CD4-positive, alpha-beta T cell treated with Interleukin-12 subunit alpha and Interleukin-12 subunit beta, for 1 hour (primary cell): Measurements from ENCODE around the gene SLC7A14.

Experiments used
- DNase-seq: peaks from one replicate; pipeline ENCODE4 v3.0.0-alpha.2; 2020

Gene SLC7A14

DNA sequence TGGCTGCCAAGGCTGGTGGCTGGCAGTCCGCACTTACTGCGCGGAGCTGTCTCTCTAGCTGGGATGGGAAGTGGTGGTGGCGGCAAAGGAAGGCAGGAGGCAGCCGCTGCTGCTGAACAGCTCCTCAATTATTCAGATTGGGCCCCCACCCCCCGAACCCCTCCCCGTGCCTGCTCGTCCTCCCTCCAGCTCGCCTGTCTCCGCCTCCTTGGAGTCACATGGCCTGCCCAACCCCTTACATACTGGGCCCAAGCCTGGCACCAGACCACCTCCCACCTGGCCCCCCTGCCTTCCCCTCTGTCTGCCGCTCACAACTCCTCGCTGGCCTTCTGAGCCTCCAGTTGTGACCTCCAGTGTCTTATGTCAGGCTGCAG is at the start of gene SLC7A14:
Gene SLC7A14 (minus strand): TSS at position 139 of the 374 bp plus-strand sequence. CDS start 59,139 bp downstream, outside the sequence.
- no peak for DNase-seq

DNA sequence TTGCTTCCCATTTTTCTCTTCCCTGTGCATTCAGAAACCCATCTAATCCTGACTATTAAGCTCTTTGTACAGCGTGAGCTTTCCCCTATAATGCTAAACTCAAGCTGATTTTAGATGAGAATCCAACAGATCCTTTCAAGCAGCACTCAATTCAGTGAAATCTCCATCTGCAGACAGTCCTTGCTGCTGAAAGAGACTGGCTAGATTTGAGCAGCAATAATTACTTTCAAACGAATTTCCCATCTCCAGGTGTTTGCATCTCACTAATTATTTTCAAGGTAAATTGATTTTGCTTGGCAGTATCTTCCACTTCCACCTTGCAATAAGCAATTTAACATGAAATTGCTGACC is 49.5 kb upstream of the SLC7A14 start:
- no peak for DNase-seq

DNA sequence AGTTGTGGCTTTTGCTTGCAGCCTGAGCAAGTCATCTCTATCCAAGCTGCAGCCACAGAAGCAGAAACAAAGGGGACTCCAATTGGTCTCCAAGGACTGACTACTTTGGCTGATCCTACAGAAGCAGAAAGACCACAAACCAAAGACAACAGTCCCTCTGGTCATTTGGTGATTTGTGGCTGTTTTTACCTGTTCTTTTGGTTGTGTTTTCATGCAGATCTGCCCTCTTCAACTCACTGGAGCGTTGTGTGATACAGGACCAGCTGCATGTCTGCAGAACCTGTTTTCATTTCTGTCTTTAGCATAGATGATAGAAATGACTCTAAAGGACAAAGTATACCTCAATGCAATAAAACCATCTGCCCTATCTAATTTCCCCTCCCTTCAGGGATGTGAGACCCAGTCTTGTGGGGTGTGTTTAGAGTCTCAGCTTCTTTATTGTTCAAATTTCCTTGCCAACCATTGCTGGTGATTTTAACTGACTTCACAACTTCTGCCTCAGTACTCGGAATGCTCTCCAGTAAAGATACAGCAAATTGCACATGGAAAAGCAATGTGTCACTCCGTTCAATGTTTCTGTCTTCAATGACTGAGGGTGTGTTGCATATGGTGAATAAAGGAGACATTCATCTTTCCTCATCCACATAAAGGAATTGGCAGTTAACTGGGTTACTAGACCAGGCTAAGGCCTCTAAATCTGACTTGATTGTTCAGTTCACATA is 48.9 kb upstream of the SLC7A14 start:
- DNase-seq = no peak

DNA sequence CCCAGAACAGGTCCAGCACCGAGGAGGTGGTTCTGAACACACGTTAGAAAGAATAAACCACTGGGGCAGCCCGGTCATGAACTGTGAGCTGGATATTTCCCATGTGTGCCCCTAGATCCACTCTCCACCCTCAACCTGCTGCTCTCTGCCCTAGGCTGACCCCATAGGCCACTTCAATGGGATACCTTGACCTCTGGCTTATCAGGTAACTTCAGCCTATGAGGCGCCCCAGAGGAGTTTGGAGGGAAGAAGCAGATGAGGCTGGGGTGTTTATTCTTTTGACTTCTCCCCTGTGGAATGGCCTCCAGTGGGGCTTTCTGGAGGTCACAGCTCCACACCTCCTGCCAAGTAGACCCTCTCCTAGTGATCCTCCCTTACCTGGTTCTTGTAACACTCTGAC is 47.7 kb upstream of the SLC7A14 start:
- DNase-seq = no peak

DNA sequence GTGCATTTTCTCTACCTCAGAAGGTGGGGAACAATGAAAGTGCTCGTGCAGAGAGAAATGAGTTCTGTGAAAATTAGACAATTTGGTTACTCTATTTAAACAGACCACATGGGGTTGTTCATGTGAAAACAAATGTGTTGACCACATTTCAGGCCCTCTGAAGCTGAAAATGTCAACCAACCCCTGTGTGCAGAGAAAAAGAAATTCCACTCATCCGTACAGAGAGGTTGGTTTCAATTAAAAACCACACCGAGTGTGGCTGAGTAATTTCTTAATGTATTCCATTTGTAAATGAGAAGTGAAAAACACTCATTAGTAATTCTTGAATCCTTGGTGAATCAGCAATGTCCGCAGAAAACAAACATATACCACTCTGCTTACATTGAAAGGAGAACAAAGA is 46.9 kb upstream of the SLC7A14 start:
- DNase-seq = no peak

DNA sequence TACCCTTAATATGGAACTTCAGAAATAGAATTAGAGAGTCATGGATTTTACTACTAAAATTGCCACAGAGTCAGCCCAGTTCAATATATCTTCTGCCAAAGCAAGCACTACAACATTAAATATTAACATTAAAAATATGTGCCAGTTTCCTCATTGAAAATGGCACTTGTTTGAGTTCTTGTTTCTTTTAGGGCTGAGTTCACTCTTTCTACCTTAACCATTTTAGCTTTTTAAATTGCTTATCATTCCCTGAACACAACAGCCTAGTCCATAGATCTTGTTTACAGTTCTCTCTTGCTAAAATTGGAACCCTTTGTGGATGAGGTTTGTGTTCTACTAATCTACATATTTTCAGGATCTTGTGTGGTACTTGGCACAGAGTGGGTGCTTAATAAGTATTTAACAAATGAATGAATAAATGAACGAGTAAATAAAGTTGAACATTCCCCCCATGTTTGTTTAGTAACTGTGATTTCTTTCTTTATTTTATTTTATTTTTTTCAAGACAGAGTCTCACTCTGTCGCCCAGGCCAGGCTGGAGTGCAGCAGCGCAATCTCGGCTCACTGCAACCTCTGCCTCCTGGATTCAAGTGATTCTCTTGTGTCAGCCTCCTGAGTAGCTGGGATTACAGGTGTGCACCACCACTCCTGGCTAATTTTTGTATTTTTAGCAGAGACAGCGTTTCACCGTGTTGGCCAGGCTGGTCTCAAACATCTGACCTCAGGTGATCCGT is 46.0 kb upstream of the SLC7A14 start:
- DNase-seq = no peak

DNA sequence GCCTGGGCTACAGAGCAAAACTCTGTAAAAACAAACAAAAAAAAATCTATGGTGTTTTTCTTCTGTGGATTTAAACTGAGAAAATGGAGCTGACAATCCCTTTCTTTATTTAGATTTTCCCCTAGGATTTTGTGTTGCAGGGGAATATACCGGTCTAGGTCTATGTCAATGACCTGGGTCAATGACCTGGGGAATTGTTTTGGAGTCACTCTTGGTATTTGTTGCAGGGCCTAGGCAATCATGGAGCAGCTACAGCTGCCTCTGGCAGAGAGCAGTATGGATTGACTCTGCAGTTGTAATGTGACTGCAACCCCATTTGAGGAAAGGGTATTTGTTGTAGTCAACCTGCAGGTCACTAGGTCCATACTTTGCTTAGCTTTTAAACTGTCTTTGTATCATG is 37.6 kb upstream of the SLC7A14 start:
- no peak for DNase-seq

DNA sequence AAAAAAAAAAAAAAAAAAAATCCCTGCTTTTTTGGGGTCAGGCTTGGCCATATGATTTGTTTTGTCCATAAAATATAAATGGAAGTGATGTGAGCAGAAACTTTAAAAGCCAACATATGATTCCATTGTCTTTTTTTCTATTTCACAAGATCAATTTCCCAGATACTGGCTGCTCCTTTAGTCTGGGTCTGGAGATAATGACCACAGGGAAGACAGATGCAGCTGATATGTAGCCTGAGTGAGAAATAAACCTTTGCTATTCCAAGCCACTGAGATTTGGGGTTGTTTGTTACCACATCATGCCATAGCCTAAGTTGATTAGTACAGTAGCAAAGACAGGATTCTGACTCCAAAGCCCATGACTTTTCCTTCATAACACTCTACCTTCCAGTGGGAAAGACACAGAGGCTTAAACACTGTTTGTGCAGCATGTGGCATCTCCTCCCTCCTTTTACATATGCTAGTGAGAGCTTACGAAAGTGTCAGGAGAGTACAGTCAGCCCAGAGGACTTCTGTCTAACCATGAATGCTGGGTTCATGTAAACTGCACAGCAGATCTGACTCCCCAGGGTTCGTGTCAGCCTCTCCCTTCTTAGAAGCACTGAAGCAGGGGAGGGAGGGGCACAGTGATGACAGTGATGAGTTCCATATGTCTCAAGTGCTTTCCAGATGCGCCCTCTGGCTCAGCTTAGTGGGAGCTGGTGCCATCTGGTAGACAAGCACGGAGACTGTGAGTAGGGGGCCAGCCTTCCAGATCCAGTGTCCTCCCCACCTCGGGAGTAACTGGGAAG is 36.7 kb upstream of the SLC7A14 start:
- no peak for DNase-seq

DNA sequence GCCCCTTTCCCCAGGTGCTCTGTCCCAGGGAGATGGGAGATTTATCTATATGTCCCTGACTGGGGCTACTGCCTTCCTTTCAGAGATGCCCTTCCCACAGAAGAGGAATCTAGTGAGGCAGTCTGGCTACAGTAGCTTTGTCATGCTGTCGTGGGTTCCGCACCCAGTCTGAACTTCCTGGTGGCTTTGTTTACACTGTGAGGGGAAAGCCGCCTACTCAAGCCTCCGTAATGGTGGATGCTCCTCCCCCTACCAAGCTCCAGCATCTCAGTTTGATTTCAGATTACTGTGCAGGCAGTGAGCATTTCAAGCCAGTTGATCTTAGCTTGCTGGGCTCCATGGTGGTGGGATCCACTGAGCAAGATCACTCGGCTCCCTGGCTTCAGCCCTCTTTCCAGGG is 35.4 kb upstream of the SLC7A14 start:
- DNase-seq = no peak

DNA sequence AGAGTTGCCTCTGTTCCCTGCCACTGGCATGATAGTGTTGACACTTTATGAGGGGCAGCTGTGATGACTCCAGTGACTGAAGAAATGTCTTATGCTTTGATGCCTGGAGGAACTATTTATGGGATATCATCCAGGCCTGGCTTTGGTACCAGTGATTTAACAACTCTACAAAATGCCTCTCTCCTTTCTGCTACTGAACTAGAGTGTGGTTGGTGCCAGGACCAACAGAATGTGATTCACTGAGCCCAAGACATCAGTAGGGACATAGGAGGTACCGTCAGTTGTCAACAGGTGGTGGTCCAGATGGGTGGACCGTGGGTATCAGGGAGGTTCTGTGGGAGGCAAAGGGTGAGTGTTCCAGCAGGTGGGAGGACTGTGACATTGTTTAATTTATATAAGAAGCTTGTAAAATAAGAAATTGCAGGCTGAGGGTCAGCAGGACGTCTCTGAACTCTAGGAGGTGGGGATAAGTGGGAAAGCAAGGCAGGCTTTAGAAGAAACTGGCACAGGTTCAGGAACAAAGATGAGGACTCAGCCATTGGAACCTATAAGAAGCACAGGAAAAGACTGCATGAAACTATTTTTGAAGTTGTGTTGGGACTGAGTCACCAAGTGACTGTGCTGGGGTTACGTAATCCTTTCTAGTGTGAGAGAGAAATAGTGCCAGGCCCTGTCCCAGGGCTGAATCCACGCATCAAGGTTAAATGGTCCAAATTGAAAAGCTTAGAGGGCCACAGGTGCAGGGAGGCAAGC is 28.5 kb upstream of the SLC7A14 start:
- no peak for DNase-seq

DNA sequence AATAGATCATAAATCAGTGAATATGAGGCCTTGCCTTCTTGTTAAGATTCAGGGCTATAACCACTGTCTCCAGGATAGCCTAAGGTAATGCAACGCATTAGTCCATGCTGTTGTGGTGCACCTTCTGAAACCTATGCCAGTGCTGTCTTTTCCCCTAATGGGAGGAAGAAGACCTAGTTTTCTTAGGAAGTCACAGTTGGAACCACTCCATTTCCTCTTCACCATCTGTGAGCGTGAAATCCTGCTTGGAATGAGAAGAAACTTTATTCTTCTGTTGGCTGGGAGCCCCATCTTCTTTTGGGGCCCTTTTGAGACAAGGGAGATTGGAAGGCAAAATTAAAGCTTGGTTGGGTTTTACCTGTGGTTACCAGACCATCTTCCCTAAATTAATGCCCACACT is 25.9 kb upstream of the SLC7A14 start:
- no peak for DNase-seq

DNA sequence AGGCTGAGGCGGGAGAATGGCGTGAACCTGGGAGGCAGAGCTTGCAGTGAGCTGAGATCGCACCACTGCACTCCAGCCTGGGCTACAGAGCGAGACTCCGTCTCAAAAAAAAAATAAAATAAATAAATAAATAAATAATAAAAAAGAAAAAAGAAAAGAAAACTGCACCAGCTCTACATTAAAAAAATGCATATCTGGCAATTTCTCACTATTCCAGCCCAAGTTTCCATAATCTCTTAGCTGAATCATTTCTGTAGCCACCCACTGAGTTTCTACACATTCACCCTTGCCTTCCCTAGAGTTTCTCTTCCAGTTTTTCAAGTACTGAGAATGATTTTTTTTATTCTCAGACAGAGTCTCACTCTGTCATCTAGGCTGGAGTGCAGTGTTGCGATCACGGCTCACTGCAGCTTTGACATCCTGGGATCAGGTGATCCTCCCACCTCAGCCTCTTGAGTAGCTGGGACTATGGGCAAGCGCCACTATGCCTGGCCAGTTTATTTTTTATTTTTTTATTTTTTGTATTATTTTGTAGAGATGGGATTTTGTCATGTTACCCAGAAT is 24.5 kb upstream of the SLC7A14 start:
- DNase-seq = no peak

DNA sequence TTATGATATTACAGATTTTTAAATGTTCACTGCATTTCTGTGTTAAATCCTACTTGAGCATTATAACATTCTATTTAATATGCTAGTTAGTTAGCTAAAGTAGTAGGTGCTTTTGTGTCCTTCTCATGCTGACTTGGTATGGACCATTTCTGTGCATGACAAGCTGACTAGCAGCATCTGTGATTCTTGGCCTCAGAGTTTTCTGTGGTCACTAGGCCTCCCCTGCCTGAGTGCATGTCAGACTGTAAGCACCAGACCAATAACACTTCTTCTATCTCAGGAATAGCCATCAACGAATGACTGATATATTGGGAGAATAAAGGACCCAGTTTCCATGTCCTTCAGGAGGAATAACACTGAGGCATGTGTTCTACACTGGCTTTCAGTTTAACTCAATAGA is 22.6 kb upstream of the SLC7A14 start:
- no peak for DNase-seq

DNA sequence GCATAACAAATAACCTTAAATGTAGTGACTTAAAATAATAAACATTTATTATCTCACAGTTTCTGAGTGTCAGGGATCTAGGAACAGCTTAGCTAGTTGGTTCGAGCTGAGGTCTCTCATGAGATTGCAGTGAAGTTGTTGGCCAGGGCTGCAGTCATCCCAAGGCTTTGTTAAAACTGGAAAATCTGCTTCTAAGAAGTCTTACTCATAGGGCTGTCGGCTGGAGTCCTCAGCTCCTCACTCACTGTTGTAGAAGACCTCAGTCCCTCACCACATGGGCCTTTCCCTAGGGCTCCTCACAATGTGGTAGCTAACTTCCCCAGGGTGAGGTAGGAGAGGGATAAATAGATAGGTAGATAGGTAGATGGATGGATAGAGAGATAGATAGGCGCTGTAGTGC is 20.8 kb upstream of the SLC7A14 start:
- no peak for DNase-seq

DNA sequence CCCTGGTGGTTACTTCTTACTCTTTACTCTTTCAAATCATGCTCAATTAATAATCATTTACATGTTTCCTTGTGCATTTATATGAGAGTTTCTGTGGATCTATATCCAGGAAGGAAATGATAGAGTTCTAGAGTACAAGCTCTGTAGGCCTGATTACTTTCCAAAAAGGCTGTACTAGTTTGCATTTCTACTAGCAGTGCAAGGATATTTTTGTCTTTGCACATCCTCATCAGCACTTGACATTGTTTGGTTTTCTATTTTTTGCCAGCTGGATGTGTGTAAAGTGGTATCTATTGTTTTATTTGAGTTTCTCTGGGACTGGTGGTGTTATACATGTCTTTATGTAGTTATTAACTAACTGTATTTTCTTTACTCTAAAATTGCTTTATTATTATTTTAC is 19.6 kb upstream of the SLC7A14 start:
- DNase-seq = no peak

DNA sequence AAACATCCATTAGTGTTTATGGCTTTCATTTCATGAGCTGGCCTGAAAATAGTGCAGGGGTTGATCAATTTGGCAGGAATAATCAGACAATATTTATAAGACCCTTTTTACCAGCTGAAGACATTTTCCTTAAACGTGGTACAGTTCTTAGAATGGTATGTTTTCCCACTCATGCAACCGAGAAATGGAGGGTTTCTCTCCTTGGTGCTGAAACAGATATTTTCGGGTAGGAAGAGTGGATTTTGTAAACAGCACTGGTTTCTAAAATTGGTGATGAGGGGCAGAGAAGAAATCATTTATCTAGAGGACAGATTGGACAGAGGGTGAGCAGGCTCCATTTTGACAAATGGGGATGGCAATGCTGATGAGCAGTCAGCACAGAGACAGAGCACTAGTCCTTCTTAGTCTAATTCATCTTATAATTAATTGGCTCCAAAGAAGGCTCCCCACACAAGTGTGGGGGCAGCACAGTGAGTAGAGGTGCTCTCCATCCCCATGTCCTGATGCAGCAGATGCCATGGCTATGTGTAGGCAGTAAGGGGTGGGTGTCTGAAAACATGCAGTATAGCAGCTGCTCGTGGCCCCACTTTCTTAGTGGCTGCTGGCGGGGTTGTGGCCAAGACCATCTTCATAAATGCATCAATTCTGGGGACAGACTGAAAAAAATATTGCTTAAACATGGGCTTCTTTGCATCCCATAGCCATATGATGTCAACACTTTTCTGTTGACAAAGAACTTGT is 18.1 kb upstream of the SLC7A14 start:
- DNase-seq = no peak

DNA sequence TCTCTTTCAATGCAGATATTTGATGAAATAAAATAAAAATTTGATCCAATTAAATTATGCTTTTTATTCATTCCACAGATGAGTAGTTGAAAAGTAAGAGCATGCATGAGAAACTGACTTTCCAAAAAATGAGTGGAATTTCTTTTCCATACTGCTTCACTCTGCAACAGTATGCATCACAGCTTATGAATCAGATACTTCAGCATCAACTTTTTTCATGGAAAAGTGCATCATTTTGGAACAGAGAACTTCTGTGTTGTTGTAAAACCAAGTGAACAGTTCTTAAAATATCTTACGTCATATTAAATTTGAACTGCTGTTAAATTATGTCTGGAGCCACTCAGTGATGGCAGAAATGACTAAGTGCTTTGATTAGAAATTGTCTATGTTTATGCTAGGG is 16.7 kb upstream of the SLC7A14 start:
- no peak for DNase-seq

DNA sequence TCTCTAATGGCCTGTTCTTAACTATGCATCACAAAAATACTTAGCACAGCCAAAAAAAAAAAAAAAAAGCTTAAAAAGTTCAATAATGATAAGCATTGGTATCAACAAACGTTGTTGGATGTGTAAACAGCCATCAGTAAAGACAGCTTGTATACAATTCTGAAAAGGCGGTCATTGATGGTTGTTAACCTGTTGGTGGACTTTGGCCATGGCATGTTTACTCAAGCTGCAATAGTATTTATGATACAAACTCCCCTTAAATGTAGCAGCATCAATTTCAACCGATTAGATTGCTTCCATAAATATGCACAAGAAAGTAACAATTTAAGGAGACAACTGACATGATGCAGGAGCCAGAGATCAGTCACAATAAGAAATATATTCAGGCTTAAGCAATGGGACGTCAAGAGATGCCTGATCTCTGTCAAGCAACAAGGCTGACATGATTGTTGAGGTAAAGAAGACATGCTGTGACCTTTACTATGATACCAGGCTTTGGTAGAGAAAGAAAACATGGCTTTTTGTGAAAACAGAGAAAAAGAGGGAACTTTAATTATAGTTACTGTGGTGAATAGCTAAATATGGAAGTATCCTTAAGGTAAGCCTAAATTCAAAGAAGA is 14.2 kb upstream of the SLC7A14 start:
- DNase-seq = no peak

DNA sequence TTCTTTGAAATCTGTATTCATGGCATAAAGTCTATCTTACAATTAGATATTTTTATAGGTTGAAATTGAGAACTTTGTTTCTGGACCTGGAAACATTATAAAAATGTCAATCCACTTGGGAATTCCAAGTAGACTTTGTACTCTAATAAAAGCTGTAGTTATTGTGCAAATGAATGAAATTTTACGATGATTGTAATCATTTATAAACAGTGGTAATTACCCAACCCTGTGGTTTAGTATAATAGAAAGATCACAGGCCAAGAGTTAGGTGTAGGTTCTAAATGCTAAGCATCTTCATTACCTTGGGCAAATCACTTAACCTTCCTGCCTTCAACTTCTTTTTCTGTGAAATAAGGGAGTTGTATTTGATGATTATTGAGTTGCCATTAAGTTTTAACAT is 13.2 kb upstream of the SLC7A14 start:
- DNase-seq = no peak

DNA sequence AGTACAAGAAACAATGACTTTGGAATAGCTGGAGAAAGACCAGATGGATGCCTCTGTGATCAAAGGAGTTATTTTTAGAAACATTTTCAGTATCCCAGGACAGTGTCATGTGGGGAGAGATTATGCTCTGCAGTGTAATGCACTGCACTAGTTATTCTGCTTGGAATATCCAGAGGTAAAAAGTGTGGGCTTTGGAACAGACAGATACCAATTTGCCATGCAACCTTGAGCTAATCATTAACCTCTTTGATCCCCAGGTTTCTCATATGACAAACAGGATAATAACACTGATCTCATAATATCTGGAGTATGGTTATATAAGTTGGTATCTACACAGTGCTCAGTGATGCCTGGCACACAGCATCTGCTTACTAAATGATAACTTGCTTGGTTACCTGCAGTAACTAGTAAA is 12.2 kb upstream of the SLC7A14 start:
- no peak for DNase-seq

DNA sequence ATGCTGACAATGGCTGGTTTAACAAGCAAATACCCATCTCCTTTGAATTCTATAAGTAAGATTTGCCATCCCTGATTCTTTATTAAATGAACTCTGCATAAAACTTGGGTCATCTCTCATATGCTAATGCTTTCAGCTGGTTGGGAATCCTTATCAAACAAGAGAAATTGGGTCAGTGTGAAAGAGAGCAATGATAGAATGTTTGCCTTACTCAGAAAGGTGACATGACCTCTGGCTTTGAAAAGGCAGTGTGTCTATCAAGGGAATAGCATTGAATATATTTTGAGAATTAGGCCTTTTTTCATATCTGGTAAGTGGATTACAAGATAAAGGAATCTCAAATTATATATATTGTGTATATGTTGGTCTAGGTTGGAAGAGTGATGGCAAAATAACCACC is 8.7 kb upstream of the SLC7A14 start:
- no peak for DNase-seq

DNA sequence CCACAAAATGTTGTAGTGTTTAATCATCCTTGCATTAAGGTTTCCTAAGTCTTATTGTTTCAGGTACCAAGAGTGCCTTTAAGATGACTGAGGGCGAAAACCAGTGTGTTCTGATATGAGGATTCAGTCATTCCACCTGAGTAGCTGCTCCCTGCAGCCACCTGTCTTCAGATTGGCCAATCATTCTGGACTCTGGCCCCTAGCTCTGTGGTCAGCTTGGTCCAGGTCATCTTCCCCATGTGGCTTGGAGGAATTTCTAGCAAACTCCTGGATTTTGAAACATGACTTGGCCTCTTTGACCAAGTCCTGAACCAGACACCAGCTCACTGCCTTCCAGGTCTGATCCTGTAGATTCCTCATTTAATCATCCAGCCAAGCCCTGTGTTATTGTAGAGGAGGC is 7.8 kb upstream of the SLC7A14 start:
- no peak for DNase-seq
